ENCODE measurements around the gene PABPN1L.

The PABPN1L gene

GRCh38 chr16:88821168-88821850 is 45.2 kb downstream of the PABPN1L start:
- H2AFZ ChIP-seq (ENCODE audit: low read depth, low read length, severe bottlenecking) = no peak overlapping the region
- no peaks in the 10 kb centered on the region for H3K79me2 ChIP-seq (ENCODE audit: insufficient read depth, low read length)
- H3F3A ChIP-seq (ENCODE audit: insufficient read depth) = no peaks in the 10 kb centered on the region
- no peaks in the 10 kb centered on the region for H3K27me3 ChIP-seq (ENCODE audit: low read length)
- TF ChIP-seq CTCF (IDR thresholded peaks at IDR 0.05; ENCODE audit: insufficient read depth, low read length, poor library complexity, severe bottlenecking) = no peak
- TF ChIP-seq EZH2phosphoT487 (conservative IDR thresholded peaks at IDR 0.05; ENCODE audit: low read length) = no peak
- H3K9me2 ChIP-seq (replicated peaks; ENCODE audit: insufficient read depth, low read length) = no peaks in the 10 kb centered on the region
- H3K4me3 ChIP-seq (ENCODE audit: insufficient read depth, low read length, poor library complexity, severe bottlenecking) = no peak overlapping the region
- H3K9ac ChIP-seq (ENCODE audit: low read length) = no peak overlapping the region
- H4K20me1 ChIP-seq (ENCODE audit: low read depth, low read length) = no peaks in the 10 kb centered on the region
- no peaks in the 10 kb centered on the region for H3K36me3 ChIP-seq (ENCODE audit: low read length)
- H3K27ac ChIP-seq (ENCODE audit: low read depth, low read length) = no peak overlapping the region
- H3K4me2 ChIP-seq (ENCODE audit: low read depth, low read length, poor library complexity, severe bottlenecking) = no peak overlapping the region
- H3K9me3 ChIP-seq (ENCODE audit: insufficient read depth, low read length) = no peaks in the 10 kb centered on the region

GRCh38 chr16:88820385-88821025 is 46.0 kb downstream of the PABPN1L start:
- Histone ChIP-seq H3K36me3 (ENCODE audit: low read length) (no peaks in the 10 kb centered on the region), H3F3A (ENCODE audit: insufficient read depth) (no peaks in the 10 kb centered on the region), H3K9ac (ENCODE audit: low read length) (no peak overlapping the region), H3K9me3 (ENCODE audit: insufficient read depth, low read length) (no peaks in the 10 kb centered on the region), H2AFZ (ENCODE audit: low read depth, low read length, severe bottlenecking) (no peak overlapping the region), H3K27ac (ENCODE audit: low read depth, low read length) (no peak overlapping the region), H3K9me2 (replicated peaks; ENCODE audit: insufficient read depth, low read length) (no peaks in the 10 kb centered on the region), H3K79me2 (ENCODE audit: insufficient read depth, low read length) (no peaks in the 10 kb centered on the region), H3K27me3 (ENCODE audit: low read length) (no peaks in the 10 kb centered on the region), H4K20me1 (ENCODE audit: low read depth, low read length) (no peaks in the 10 kb centered on the region), H3K4me3 (ENCODE audit: insufficient read depth, low read length, poor library complexity, severe bottlenecking) (no peak overlapping the region), H3K4me2 (ENCODE audit: low read depth, low read length, poor library complexity, severe bottlenecking) (no peak overlapping the region)
- TF ChIP-seq EZH2phosphoT487 (conservative IDR thresholded peaks at IDR 0.05; ENCODE audit: low read length) (no peak), CTCF (IDR thresholded peaks at IDR 0.05; ENCODE audit: insufficient read depth, low read length, poor library complexity, severe bottlenecking) (no peak)

GRCh38 chr16:88819126-88819525 is 47.3 kb downstream of the PABPN1L start:
- Histone ChIP-seq H3K9ac (ENCODE audit: low read length) (no peak overlapping the region), H3K79me2 (ENCODE audit: insufficient read depth, low read length) (no peaks in the 10 kb centered on the region), H3K4me3 (ENCODE audit: insufficient read depth, low read length, poor library complexity, severe bottlenecking) (no peak overlapping the region), H4K20me1 (ENCODE audit: low read depth, low read length) (no peaks in the 10 kb centered on the region), H3K9me2 (replicated peaks; ENCODE audit: insufficient read depth, low read length) (no peaks in the 10 kb centered on the region), H3K4me2 (ENCODE audit: low read depth, low read length, poor library complexity, severe bottlenecking) (no peak overlapping the region), H3K9me3 (ENCODE audit: insufficient read depth, low read length) (no peaks in the 10 kb centered on the region), H3K27ac (ENCODE audit: low read depth, low read length) (no peak overlapping the region), H2AFZ (ENCODE audit: low read depth, low read length, severe bottlenecking) (no peak overlapping the region), H3F3A (ENCODE audit: insufficient read depth) (no peaks in the 10 kb centered on the region), H3K27me3 (ENCODE audit: low read length) (no peaks in the 10 kb centered on the region), H3K36me3 (ENCODE audit: low read length) (no peaks in the 10 kb centered on the region)
- TF ChIP-seq EZH2phosphoT487 (conservative IDR thresholded peaks at IDR 0.05; ENCODE audit: low read length) (no peak), CTCF (IDR thresholded peaks at IDR 0.05; ENCODE audit: insufficient read depth, low read length, poor library complexity, severe bottlenecking) (no peak)
